A549 (cell line): Measurements from ENCODE around the gene ATP6V1F. TPM values are rescaled to one million over a fixed set of nuclear protein-coding genes. Genes with fewer than 3 reads are reported as not detected.
A peak's percentile ranks its signal among the peaks of the same experiment; 100 is the strongest.

Experiments used
- ATAC-seq, 2 experiments: fragments of 200-7000 bp in 1 of 2; fragments of >200 bp in 1 of 2; cut with Nextera tagmentation in 1 of 2; cut with Tn5 transposase in 1 of 2; 3 replicates each; pipeline versions ENCODE4 v1.8.0 to v1.9.1; 2018 to 2020; ENCODE audit warnings: mild to moderate bottlenecking in 1 of 2, moderate library complexity in 1 of 2
- CTCF ChIA-PET: fragments of 300-600 bp; sonication (Branson Sonifier 250); formaldehyde crosslinking; extraction: SDS; loops from one replicate; lab custom pipeline; 2021; ENCODE audit warnings: antibody characterized with exemption, inconsistent platforms; lab: Yijun Ruan, JAX
- POLR2A ChIA-PET: fragments of 350-600 bp; formaldehyde crosslinking; extraction: SDS; loops from one replicate; lab custom pipeline; 2021; ENCODE audit warnings: antibody characterized with exemption, inconsistent platforms; lab: Yijun Ruan, JAX
- DNase-seq, 2 experiments: peaks; one replicate each; pipeline versions ENCODE4 v3.0.0 to v3.0.0-alpha.2; 2011 to 2016; ENCODE audit warnings: low read depth in 1 of 2, low spot score in 1 of 2
- FAIRE-seq: peaks from 2 replicates; lab custom pipeline; 2011; peaks lifted over from hg19 to GRCh38; lab: Jason Lieb, UNC
- H3K27ac ChIP-seq, 2 experiments: fragments of >200 bp; sonication (Bioruptor Twin); formaldehyde crosslinking; 3 replicates each; pipeline ENCODE4 v1.5.1; 2016 to 2017
- H3K4me1 ChIP-seq: fragments of >200 bp; sonication (Bioruptor Twin); formaldehyde crosslinking; 3 replicates; pipeline ENCODE4 v1.6.1; 2016
- H3K4me2 ChIP-seq: fragments of >200 bp; sonication (Bioruptor Twin); formaldehyde crosslinking; 3 replicates; pipeline ENCODE4 v1.6.1; 2016
- H3K4me3 ChIP-seq: fragments of >200 bp; sonication (Bioruptor Twin); formaldehyde crosslinking; 3 replicates; pipeline ENCODE4 v1.5.1; 2016
- H3K9me3 ChIP-seq: fragments of >200 bp; sonication (Bioruptor Twin); formaldehyde crosslinking; 3 replicates; pipeline ENCODE4 v1.6.1; 2016
- CBX2 ChIP-seq: fragments of 200-600 bp; sonication (generic); IDR thresholded peaks from 2 replicates; pipeline ENCODE4 v1.6.1; 2016; ENCODE audit warnings: low read depth, mild to moderate bottlenecking, borderline replicate concordance
- CHD4 ChIP-seq: fragments of 200-600 bp; sonication (generic); IDR thresholded peaks from 2 replicates; pipeline ENCODE4 v1.6.1; 2016; ENCODE audit warnings: antibody characterized with exemption, mild to moderate bottlenecking, borderline replicate concordance
- ESRRA ChIP-seq: fragments of 150-350 bp; IDR thresholded peaks from 2 replicates; pipeline ENCODE4 v1.6.1; 2014; ENCODE audit warnings: mild to moderate bottlenecking, low read length, borderline replicate concordance
- GATA3 ChIP-seq: IDR thresholded peaks from 2 replicates; pipeline ENCODE4 v1.6.1; 2012; ENCODE audit warnings: borderline replicate concordance
- HEYL ChIP-seq: fragments of 250-450 bp; sonication (Bioruptor Pico); IDR thresholded peaks from 2 replicates; pipeline ENCODE4 v1.8.0; 2021; ENCODE audit warnings: mild to moderate bottlenecking, moderate library complexity
- HOXB13 ChIP-seq: fragments of 250-450 bp; sonication (Bioruptor Pico); IDR thresholded peaks from 2 replicates; pipeline ENCODE4 v1.5.0; 2020; ENCODE audit warnings: low read depth, mild to moderate bottlenecking, moderate library complexity
- NR3C1 ChIP-seq: fragments of >200 bp; sonication (Bioruptor Twin); formaldehyde crosslinking; IDR thresholded peaks from 3 replicates; pipeline ENCODE4 v1.6.1; 2017
- PHF8 ChIP-seq: fragments of 200-600 bp; sonication (generic); IDR thresholded peaks from 2 replicates; pipeline ENCODE4 v1.6.1; 2016; ENCODE audit warnings: low read depth, mild to moderate bottlenecking, antibody characterized with exemption, moderate library complexity, borderline replicate concordance
- RCOR1 ChIP-seq: fragments of 150-350 bp; IDR thresholded peaks from 2 replicates; pipeline ENCODE4 v1.6.1; 2014; ENCODE audit warnings: antibody characterized with exemption, low read length, low read depth
- SMC3 ChIP-seq: fragments of >200 bp; sonication (Bioruptor Twin); formaldehyde crosslinking; IDR thresholded peaks from 3 replicates; pipeline ENCODE4 v1.6.1; 2018; ENCODE audit warnings: inconsistent platforms
- SREBF2 ChIP-seq: fragments of 450-650 bp; IDR thresholded peaks from 2 replicates; pipeline ENCODE4 v1.6.1; 2014; ENCODE audit warnings: mild to moderate bottlenecking, moderate library complexity
- WGBS: methylation state at CpG from one replicate; pipeline ENCODE4 v1.1.6; 2017; ENCODE audit errors: missing lambda C conversion rate; 5-methylcytosine and 5-hydroxymethylcytosine counted together
- polyA plus RNA-seq, 4 experiments: library from polyadenylated mRNA; depleted of rRNA in 3 of 4; stranded (reverse); fragments of >200 nt; fragmentation: RNase III in 1 of 4; extraction: RNeasy Plus Mini Kit Qiagen cat#74134 plus additional on column Dnase treatment in 1 of 4; gene quantifications; 2 replicates in 3 of 4; 3 replicates in 1 of 4; pipeline ENCODE4 v1.2.3, GENCODE V29; 2011 to 2017
- TF ChIP-seq, protein P1 (sequence below): IDR thresholded peaks from 2 replicates; pipeline ENCODE4 v1.6.1; 2012; ENCODE audit warnings: low read depth, borderline replicate concordance
- TF ChIP-seq, protein P2 (sequence below): fragments of 450-650 bp; IDR thresholded peaks from 2 replicates; pipeline ENCODE4 v1.6.1; 2014; ENCODE audit warnings: antibody characterized with exemption
- TF ChIP-seq, protein P3 (sequence below): fragments of 200-600 bp; sonication (generic); IDR thresholded peaks from 2 replicates; pipeline ENCODE4 v1.6.1; 2016; ENCODE audit warnings: antibody characterized with exemption, mild to moderate bottlenecking, moderate library complexity
- TF ChIP-seq, protein P4 (sequence below): fragments of >200 bp; sonication (Bioruptor Twin); formaldehyde crosslinking; IDR thresholded peaks from 3 replicates; pipeline ENCODE4 v1.5.1; 2016
- TF ChIP-seq, protein P5 (sequence below): fragments of 250-450 bp; sonication (Bioruptor Pico); IDR thresholded peaks from 2 replicates; pipeline ENCODE4 v1.5.0; 2020; ENCODE audit warnings: low read depth, mild to moderate bottlenecking, moderate library complexity
- TF ChIP-seq, protein P6 (sequence below): fragments of 250-450 bp; sonication (Bioruptor Pico); IDR thresholded peaks from 2 replicates; pipeline ENCODE4 v1.5.0; 2021; ENCODE audit warnings: mild to moderate bottlenecking, moderate library complexity, borderline replicate concordance
- TF ChIP-seq, protein P7 (sequence below): fragments of >200 bp; sonication (Bioruptor Twin); formaldehyde crosslinking; IDR thresholded peaks from 2 replicates; pipeline ENCODE4 v1.6.1; 2016

The ATP6V1F gene
- polyA plus RNA-seq, 2 of the 4 experiments (the other 2 are of a cell fraction) = 155 to 229 TPM

DNA sequence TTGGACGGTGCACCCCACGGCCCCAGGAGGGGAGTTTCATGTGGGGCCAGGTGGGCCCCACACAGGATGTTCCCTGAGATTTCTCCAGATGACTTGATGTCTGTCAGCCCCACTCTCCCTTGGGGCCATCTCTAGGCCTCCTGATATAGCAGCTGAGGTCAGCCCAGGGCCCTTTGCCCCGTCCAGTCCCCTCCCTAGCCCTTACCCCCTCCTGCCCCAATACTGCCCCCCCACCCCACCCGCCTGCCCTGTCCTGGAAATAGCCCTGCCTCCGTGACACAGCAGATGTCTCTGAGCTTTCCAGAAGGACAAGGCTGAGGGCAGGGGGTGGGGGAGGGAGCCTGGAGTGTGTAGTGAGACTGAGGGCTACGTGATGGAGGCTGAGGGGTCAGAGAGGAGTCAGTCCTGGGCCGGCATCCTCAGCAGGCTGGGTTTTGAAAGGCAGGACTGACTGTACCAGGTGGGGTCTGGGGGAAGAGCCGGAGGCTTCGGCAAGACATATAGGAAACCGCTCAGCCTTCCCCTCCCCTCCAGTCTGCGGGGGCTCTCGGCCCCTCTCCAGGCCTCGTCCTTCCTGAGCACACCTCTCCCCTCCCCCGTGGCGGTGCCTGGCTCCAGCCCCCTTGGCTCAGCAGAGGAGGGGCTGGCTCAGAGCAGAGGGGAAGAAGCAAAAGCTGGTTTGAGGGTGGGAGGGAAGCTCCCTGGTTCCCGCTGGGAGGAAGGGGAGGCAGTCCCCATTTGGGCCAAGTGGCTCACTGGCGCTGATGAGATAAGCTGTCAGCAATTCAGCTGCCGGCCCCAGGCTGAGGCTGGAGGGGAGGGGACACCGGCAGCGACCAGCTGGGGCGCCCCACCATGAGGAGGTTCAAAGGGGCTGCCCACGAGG lies 30.4 kb upstream of the ATP6V1F start:
- ATAC-seq (peak in 1 of 2 experiments; percentile 3; a peak in 3 of 6 replicates), FAIRE-seq (no peak), DNase-seq (no peak)
- CTCF ChIA-PET = interaction anchor here (0.6 to 5.6 kb wide), 7 partner anchors 10 to 52 kb away, joined by 3 to 22 read pairs (median 5); no protein-coding TSS in a partner anchor
- WGBS = 85% methylated on average over 15 of the region's 22 CpGs
- Histone ChIP-seq H3K4me1 (peaks cover 51% of the 10 kb centered on the region), H3K4me3 (no peak overlapping the region), H3K9me3 (no peaks in the 10 kb centered on the region), H3K4me2 (peak overlapping the region; percentile 24; the same call in 2 of the 3 replicates), H3K27ac (peak overlapping the region in 1 of 2 experiments; percentile 50; a peak in 4 of 6 replicates)
- POLR2A ChIA-PET = no interaction called here
- TF ChIP-seq, protein P1, sequence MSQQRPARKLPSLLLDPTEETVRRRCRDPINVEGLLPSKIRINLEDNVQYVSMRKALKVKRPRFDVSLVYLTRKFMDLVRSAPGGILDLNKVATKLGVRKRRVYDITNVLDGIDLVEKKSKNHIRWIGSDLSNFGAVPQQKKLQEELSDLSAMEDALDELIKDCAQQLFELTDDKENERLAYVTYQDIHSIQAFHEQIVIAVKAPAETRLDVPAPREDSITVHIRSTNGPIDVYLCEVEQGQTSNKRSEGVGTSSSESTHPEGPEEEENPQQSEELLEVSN = no peak
- TF ChIP-seq, protein P2, sequence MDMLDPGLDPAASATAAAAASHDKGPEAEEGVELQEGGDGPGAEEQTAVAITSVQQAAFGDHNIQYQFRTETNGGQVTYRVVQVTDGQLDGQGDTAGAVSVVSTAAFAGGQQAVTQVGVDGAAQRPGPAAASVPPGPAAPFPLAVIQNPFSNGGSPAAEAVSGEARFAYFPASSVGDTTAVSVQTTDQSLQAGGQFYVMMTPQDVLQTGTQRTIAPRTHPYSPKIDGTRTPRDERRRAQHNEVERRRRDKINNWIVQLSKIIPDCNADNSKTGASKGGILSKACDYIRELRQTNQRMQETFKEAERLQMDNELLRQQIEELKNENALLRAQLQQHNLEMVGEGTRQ = no peak
- no peak for TF ChIP-seq NR3C1
- TF ChIP-seq RCOR1 = no peak

DNA sequence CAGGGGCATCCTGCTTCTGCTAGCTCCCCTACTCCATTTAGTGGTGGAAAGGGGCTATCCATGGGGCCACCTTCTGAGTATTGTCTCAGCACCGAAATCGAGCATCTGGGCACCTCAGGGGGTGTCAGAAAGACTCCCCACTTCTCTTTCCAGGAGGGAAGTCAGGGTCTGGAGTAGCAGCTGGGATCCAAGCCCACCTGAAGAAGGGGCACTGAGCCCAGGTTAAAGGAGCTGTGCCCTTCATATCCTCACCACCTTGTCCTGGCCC lies 29.8 kb upstream of the ATP6V1F start:
- ChIA-PET CTCF (interaction anchor here (1.4 to 5.6 kb wide), 3 partner anchors 9 to 48 kb away, joined by 5 to 22 read pairs (median 16); no protein-coding TSS in a partner anchor), POLR2A (no interaction called here)
- WGBS = 89% methylated on average over 2 of the region's 2 CpGs
- Histone ChIP-seq H3K4me1 (peaks cover 45% of the 10 kb centered on the region), H3K4me3 (no peak overlapping the region), H3K9me3 (no peaks in the 10 kb centered on the region), H3K27ac (peak overlapping the region in 1 of 2 experiments; percentile 50; a peak in 2 of 6 replicates), H3K4me2 (peak overlapping the region; percentile 15; the same call in 2 of the 3 replicates)
- TF ChIP-seq ESRRA (no peak), PHF8 (no peak), CBX2 (no peak), HEYL (CRISPR knock-in tag) (no peak), GATA3 (no peak), CHD4 (no peak)
- FAIRE-seq = no peak
- DNase-seq = no peak
- no peak for ATAC-seq

DNA sequence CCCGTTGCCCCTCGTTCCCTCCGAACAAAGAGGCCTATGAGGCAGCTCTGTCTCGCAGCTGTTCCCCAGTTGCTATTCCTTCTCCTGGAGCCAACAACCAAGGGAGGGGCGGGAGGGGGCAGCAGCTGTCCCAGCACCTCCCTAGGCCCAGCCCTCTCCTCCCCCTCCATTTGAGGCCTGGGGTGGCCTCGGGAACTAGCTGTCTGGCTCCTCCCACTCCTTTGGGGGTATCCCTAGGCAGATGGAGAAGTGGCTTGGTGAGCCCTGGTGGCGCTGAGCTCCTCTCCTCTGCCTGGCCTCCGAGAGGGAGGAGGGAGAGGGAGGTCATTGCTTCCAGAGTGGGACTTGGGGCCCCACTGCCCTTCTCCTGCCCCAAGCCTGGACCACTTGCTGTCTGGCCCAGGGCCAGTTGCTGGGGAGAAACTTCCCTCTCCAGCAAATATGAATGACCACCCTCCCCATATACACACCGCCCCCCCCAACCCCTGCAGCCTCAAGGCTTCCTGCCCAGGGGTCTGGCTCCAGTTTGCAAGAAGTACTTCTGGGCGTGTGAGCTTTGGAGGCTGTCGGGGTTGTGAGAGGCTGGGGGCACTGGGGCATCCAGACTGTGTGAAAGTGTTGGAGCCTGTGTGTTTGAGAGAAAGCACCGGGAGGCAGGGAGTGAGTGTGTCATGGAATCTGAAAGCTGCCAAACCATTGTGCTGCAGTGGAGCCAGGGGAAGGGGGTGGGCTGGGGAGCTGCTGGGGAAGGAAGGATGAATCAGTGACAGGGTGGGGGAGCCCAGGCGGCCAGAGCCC lies 29.3 kb upstream of the ATP6V1F start:
- CTCF ChIA-PET = interaction anchor here (1.4 to 5.6 kb wide), 3 partner anchors 9 to 47 kb away, joined by 5 to 22 read pairs (median 16); no protein-coding TSS in a partner anchor
- no peak for DNase-seq
- Histone ChIP-seq H3K9me3 (no peaks in the 10 kb centered on the region), H3K4me3 (no peak overlapping the region), H3K4me1 (peaks cover 40% of the 10 kb centered on the region), H3K4me2 (peak overlapping the region; percentile 15), H3K27ac (peak overlapping the region in 1 of 2 experiments; percentile 50; a peak in 3 of 6 replicates)
- POLR2A ChIA-PET = interaction anchor here (0.7 kb wide), 1 partner anchor 14 kb away, joined by 8 read pairs; no protein-coding TSS in a partner anchor
- ATAC-seq = peak in 1 of 2 experiments; percentile 44; a peak in 3 of 6 replicates
- WGBS = 63% methylated on average over 11 of the region's 13 CpGs
- no peak for FAIRE-seq
- TF ChIP-seq SREBF2 (no peak), HOXB13 (CRISPR knock-in tag) (no peak), SMC3 (no peak), HEYL (CRISPR knock-in tag) (no peak)
- TF ChIP-seq, protein P3, sequence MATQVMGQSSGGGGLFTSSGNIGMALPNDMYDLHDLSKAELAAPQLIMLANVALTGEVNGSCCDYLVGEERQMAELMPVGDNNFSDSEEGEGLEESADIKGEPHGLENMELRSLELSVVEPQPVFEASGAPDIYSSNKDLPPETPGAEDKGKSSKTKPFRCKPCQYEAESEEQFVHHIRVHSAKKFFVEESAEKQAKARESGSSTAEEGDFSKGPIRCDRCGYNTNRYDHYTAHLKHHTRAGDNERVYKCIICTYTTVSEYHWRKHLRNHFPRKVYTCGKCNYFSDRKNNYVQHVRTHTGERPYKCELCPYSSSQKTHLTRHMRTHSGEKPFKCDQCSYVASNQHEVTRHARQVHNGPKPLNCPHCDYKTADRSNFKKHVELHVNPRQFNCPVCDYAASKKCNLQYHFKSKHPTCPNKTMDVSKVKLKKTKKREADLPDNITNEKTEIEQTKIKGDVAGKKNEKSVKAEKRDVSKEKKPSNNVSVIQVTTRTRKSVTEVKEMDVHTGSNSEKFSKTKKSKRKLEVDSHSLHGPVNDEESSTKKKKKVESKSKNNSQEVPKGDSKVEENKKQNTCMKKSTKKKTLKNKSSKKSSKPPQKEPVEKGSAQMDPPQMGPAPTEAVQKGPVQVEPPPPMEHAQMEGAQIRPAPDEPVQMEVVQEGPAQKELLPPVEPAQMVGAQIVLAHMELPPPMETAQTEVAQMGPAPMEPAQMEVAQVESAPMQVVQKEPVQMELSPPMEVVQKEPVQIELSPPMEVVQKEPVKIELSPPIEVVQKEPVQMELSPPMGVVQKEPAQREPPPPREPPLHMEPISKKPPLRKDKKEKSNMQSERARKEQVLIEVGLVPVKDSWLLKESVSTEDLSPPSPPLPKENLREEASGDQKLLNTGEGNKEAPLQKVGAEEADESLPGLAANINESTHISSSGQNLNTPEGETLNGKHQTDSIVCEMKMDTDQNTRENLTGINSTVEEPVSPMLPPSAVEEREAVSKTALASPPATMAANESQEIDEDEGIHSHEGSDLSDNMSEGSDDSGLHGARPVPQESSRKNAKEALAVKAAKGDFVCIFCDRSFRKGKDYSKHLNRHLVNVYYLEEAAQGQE = no peak
- TF ChIP-seq, protein P4, sequence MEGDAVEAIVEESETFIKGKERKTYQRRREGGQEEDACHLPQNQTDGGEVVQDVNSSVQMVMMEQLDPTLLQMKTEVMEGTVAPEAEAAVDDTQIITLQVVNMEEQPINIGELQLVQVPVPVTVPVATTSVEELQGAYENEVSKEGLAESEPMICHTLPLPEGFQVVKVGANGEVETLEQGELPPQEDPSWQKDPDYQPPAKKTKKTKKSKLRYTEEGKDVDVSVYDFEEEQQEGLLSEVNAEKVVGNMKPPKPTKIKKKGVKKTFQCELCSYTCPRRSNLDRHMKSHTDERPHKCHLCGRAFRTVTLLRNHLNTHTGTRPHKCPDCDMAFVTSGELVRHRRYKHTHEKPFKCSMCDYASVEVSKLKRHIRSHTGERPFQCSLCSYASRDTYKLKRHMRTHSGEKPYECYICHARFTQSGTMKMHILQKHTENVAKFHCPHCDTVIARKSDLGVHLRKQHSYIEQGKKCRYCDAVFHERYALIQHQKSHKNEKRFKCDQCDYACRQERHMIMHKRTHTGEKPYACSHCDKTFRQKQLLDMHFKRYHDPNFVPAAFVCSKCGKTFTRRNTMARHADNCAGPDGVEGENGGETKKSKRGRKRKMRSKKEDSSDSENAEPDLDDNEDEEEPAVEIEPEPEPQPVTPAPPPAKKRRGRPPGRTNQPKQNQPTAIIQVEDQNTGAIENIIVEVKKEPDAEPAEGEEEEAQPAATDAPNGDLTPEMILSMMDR = no peak
- TF ChIP-seq, protein P5, sequence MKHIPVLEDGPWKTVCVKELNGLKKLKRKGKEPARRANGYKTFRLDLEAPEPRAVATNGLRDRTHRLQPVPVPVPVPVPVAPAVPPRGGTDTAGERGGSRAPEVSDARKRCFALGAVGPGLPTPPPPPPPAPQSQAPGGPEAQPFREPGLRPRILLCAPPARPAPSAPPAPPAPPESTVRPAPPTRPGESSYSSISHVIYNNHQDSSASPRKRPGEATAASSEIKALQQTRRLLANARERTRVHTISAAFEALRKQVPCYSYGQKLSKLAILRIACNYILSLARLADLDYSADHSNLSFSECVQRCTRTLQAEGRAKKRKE = no peak
- TF ChIP-seq, protein P6, sequence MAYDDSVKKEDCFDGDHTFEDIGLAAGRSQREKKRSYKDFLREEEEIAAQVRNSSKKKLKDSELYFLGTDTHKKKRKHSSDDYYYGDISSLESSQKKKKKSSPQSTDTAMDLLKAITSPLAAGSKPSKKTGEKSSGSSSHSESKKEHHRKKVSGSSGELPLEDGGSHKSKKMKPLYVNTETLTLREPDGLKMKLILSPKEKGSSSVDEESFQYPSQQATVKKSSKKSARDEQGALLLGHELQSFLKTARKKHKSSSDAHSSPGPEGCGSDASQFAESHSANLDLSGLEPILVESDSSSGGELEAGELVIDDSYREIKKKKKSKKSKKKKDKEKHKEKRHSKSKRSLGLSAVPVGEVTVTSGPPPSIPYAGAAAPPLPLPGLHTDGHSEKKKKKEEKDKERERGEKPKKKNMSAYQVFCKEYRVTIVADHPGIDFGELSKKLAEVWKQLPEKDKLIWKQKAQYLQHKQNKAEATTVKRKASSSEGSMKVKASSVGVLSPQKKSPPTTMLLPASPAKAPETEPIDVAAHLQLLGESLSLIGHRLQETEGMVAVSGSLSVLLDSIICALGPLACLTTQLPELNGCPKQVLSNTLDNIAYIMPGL = no peak
- TF ChIP-seq, protein P7, sequence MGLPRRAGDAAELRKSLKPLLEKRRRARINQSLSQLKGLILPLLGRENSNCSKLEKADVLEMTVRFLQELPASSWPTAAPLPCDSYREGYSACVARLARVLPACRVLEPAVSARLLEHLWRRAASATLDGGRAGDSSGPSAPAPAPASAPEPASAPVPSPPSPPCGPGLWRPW = no peak
